ENCODE data around the gene ATP5MC3.
A peak's percentile ranks its signal among the peaks of the same experiment; 100 is the strongest.

The ATP5MC3 gene

GRCh38 chr2:175167792-175168563, 13.5 kb downstream of the ATP5MC3 start, which contains the start of gene ATF2:
Gene ATF2, minus strand, starts transcription at chr2:175168203. Its CDS starts 31,760 bp downstream, at chr2:175136443.
- DNase-seq = peak; percentile 95

GRCh38 chr2:175167076-175167791, 14.3 kb downstream of the ATP5MC3 start:
- no peak for DNase-seq

- DNase-seq = no peak
These were observed 15.2 kb downstream of the ATP5MC3 start for GRCh38 chr2:175166216-175166824.

- DNase-seq = no peak
These were observed 17.3 kb downstream of the ATP5MC3 start for GRCh38 chr2:175164235-175164634.

GRCh38 chr2:175158894-175159293, 22.6 kb downstream of the ATP5MC3 start:
- DNase-seq = no peak

GRCh38 chr2:175156534-175156933, 25.0 kb downstream of the ATP5MC3 start:
- no peak for DNase-seq

- DNase-seq = no peak
These were observed 26.8 kb downstream of the ATP5MC3 start for GRCh38 chr2:175154661-175155082.

GRCh38 chr2:175152242-175152641, 29.3 kb downstream of the ATP5MC3 start:
- no peak for DNase-seq

- no peak for DNase-seq
These were observed 29.7 kb downstream of the ATP5MC3 start for GRCh38 chr2:175151791-175152190.

- DNase-seq = no peak
These were observed 34.3 kb downstream of the ATP5MC3 start for GRCh38 chr2:175147186-175147585.

- DNase-seq = no peak
These were observed 37.8 kb downstream of the ATP5MC3 start for GRCh38 chr2:175143678-175144077.

- no peak for DNase-seq
These were observed 38.3 kb downstream of the ATP5MC3 start for GRCh38 chr2:175143191-175143590.

GRCh38 chr2:175140332-175140731, 41.2 kb downstream of the ATP5MC3 start:
- DNase-seq = no peak

GRCh38 chr2:175137793-175138192, 43.7 kb downstream of the ATP5MC3 start:
- DNase-seq = no peak

- no peak for DNase-seq
These were observed 44.9 kb downstream of the ATP5MC3 start for GRCh38 chr2:175136334-175137215.

GRCh38 chr2:175135862-175136261, 45.6 kb downstream of the ATP5MC3 start:
- no peak for DNase-seq

- no peak for DNase-seq
These were observed 46.3 kb downstream of the ATP5MC3 start for GRCh38 chr2:175135177-175135576.

GRCh38 chr2:175131252-175131651, 50.3 kb downstream of the ATP5MC3 start:
- no peak for DNase-seq

- DNase-seq = no peak
These were observed 54.8 kb downstream of the ATP5MC3 start for GRCh38 chr2:175126661-175127060.
